IPS-NIHi11 (cell line): ENCODE measurements around the gene NUBP2.
A peak's percentile ranks its signal among the peaks of the same experiment; 100 is the strongest.

Source experiments
- DNase-seq: peaks from one replicate; pipeline ENCODE4 v3.0.0; 2012; ENCODE audit warnings: mixed read lengths, low spot score

The NUBP2 gene, protein sequence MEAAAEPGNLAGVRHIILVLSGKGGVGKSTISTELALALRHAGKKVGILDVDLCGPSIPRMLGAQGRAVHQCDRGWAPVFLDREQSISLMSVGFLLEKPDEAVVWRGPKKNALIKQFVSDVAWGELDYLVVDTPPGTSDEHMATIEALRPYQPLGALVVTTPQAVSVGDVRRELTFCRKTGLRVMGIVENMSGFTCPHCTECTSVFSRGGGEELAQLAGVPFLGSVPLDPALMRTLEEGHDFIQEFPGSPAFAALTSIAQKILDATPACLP

DNA sequence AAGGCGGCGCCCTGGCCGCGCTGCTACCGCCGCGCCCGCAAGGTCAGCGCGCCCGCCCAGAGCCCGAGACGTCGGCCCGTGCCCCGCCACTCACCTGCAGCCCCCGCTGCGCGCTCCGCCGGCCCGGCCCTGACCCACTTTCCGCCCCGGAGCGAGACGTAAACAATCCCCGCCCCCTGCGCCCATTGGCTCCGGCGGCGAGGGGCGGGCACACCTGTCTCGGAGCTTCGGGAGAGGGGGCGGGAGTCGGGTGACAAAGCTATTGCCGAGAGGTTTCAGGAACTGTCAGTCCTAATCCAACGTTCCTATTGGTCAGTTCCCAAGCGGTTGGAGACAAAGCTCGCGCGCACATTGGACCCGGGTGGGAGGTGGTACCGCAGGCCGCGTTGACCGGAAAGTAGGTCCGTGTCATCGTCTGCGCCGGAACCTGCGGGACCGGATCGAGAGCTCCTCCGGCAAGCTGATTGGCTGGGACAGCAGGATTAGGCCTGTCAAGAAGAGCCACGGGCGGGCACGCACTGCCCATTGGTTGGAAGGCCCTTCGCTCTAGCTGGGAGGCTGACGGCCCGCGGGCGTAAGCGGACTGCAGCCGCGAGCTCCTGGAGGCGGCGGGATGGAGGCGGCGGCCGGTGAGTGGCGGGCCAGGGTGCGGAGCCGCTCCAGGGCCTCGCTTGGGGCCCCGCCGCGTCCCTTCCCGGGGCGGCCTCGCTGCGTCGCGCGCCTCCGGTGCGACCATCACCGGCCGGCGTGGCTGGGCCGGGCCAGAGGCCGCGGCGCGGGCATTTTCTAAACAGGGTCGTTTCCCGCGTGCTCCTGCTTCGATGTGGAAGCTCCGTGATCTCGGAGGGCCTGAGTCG is at the start of gene NUBP2, which contains the start of gene SPSB3:
Gene NUBP2, plus strand, starts transcription at position 553 of the 857 bp plus-strand sequence. Its CDS starts 61 bp downstream, at position 614.
Gene SPSB3, minus strand, starts transcription at position 164 of the 857 bp plus-strand sequence. CDS start 1,088 bp downstream, outside the sequence.
- DNase-seq, result peak; percentile 97

DNA sequence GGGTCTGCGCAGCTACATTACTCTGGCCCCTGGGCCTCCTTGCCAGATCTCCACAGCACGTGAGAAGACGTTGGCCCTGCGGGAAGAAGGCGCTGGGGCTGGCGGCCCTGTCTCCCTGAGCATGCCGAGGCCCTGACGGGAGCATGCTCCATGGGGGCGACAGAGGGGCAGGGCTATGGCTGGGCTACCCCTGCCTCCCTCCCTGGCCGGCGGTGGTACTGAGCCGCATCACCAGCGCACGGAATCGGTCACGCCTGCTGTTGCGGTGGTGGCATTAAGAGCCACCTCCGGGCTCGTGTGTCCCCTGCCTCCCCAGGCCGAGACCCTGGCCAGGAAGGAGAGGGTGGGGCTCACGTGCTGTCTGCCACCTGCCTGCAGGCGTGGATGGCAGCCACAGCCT is 48.6 kb upstream of the NUBP2 start:
- DNase-seq, result peak; percentile 16

DNA sequence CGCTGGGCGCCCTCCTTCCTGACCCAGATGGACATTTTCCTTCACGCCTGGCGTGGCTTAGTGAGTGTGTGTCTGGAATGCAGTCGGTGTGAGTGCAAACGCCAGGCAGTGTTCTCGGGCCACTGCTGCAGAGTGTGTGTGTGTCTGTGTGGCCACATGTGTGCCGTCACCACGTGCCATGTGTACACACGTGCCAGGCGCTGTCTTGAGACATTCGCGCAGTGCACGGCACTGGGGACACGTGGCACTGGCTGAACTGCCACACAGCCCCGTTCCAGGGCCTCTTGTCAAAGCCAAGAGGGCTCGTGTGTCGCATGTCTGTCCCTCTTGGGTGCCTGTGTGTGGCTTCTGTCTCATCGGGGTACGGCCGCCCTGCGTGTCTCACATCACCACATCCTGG is 47.9 kb upstream of the NUBP2 start:
- DNase-seq, result no peak

DNA sequence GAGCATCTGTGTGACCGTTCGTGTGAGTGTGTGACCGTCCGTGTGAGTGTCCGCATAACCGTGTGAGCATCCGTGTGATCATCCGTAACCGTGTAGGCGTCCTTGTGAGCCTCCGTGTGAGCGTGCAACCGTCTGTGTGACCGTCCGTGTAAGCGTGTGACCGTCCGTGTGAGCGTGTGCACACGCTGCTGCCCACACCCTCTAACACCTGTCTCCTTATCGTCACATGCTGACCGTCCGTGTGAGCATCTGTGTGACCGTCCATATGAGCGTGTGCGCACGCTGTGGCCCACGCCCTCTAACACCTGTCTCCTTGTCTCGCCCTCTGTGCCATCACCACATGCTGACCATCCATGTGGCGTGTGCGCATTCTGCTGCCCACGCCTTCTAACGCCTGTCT is 42.5 kb upstream of the NUBP2 start:
- no peak for DNase-seq

DNA sequence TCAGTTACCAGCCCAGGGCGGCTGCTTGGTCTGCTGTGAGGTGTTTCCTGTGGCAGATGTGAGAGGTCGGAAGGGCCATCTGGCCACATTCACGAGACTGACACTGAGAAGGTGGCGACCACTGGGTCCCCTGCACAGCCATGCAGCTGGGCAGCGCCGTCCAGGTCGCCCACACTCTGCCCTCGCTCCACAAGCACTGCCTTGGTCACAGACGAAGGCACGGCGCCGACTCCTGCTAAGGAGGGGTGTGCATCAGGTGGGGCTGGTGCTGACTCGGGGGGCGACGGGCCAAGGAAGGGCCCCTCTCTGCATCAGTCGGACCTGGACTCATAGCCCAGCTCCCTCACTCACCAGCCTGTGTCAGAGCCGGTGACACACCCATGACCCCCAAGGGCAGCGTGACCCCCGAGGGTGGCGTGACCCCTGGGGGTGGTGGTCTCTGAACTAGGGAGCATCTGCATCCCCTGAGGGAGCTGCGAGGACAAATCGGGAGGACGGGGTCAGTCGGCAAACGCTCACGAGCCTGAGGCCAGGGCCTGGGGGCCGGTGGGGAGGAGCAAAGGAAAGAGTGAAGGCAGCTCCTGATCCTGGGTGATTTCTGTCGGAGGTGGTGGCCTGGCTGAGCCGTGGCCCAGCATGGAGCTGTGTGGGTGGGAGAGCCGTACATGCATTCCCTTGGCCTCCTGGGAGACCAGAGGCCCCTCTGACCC is 41.8 kb upstream of the NUBP2 start:
- no peak for DNase-seq

DNA sequence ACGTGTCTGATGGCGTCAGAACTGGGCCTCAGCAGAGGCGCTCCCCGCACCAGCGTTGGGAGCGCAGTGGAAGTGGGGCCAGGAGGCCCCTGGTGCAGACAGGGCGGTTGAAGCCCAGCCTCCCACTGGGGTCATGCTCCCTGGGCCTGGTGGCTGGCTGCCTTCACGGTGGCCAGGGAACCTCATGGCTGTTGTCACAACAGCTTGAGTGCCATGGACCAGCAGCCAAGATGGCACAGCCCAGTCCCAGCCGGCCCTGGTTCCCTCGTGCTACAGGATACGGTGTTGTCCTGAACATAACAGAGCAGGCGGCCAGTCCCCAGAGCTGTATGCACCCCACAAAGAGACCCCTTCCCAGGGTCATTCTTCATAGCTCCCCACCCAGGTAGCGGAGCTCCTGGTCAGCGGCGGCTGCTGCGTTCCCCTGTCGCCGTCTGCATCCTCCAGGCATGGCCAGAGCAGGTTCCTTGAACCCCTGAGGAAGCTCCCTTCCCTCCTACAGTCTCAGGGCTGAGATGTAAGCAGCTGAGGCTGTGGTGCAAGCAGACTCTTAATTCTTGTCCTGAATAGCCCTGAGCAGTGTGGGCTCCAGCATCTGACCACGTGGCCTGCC is 41.1 kb upstream of the NUBP2 start:
- DNase-seq, result no peak

DNA sequence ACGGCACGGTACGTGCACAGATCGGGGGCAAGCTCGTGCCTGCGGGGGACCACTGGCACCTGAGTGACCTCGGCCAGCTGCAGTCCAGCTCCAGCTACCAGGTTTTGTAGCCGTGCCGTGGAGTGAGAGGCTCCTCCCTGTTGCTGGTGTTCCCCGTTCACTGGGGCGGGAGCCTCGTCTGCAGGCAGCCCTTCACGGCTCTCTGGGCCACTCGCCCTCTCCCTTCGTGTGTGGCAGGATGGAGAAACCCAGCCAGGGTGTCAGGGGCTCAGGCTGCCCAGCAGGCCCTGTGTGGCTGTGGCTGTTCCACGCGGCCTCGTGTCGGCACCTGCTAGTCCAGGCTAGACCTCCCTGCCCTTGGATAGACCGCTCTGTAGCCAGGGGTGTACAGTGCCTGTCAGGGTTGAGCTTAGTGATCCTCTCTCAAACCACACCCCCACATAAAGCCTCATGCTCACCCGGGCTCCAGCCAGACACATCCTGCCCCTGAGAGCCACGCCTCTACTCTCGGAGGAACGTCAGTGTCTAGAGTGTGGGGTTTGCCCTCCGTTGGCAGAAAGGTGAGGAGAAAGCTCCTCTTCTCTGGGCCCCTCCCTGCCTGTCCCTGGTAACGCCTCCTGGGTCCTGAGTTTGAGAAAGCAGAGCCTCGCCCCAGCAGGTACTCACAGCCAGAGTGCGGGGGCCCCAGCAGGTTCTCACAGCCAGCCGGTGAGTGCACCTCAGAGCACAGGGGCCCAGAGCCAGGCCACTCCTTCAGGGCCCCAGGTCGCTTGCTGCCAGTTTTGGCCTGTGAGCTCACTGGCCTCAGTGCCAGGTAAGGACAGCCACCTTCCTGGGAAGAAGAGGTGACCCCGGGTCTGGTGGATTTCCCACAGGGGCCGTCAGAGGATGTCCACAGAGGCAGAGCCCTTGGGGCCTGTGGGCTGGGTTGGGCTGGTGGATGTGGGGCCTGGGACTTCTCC is 39.1 kb upstream of the NUBP2 start:
- peak; percentile 10 for DNase-seq

DNA sequence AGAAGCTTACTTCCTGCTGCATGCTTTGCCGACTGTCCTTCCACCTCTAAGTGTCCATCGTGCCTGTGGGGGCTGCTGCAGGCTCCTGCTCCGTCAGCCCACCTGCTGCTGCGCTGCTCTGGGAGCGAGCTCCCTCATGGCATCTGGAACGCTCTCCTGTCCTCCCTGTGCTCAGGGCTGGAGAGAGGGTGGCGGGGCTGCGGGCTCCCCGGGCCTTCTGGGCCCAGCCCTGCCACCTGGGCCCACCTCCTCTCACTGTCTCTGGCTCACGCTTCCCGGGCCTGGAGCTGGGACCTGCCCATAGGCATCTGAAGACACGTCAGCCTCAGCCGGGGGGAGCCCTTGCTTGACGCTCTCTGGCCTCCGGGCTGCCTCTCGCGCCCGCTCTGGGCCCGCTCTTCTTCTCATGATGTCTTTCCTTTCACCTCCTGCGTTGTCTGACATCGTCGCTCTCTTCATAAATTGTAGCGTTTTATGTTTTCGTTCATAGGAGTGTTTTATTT is 38.4 kb upstream of the NUBP2 start:
- peak; percentile 37 for DNase-seq

DNA sequence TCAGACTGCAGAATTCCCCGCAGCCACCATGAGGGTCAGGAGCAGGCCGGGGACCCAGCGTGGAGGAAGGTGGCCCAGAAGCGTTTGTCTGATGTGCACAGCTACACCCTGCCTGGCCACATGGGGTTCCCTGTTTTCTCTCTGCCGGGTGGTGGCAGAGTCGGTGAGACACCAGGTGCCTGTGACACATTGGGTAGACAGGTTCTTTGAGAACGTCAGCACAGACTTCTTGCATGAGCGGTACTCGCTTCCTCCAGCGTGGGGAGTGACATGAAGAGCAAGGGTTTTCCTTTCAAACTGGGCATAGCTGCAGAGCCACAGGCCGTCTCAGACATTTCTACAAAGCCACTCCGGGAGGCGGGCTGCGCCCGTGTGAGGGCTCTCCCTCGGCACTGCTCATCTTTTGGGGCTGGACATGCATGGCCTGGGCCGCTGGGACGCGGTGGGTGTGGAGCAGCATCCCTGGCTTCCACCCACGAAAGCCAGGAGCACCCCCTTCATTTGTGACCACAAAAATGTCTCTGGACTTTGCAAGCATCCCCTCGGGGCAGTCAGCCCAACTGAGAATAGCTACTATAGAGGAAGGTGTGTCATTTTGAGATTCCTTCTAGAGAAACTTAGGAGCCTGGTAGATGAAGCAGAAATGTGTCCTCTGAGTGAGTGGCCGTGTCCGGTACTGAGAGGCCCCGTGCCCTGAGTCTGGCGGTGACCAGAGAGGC is 37.4 kb upstream of the NUBP2 start:
- peak; percentile 12 for DNase-seq

DNA sequence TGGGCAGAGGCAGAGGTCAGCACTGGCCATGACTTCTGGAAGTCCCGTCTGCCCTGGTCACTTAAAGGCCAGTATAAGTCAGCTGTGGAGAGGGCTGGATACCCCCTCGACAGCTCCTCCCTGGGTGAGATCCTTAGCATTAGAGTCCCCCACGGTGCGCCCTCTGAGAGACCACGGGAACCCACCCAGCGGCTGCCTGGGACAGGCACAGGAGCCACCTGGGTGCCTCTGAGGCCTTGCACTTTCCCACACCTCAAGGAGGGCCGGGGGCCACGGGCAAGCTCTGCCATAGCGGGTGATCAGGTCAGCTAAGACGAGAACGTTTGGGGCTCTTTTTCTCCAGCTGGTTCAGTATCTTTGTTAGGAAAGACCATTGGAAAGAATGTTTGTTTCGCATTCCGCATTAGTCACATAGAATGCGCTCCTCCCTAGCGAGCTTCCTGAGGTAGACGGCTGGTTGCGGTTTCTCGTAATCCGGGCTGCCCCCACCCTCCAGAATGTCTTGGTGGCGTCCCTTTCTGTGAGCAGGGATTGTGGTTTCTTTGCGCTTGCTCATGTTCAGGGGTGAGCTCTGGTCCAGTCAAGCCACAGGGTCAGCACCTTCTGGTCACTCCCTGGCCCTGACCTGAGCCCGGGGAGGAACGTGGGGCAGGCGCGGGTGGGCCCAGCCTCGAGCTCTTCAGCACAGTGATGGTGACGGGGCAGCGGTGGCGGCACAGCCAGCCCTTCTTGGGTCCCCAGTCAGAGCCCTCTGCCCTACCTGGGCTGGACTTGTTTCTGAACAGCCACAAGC is 36.7 kb upstream of the NUBP2 start:
- DNase-seq, result peak; percentile 21

DNA sequence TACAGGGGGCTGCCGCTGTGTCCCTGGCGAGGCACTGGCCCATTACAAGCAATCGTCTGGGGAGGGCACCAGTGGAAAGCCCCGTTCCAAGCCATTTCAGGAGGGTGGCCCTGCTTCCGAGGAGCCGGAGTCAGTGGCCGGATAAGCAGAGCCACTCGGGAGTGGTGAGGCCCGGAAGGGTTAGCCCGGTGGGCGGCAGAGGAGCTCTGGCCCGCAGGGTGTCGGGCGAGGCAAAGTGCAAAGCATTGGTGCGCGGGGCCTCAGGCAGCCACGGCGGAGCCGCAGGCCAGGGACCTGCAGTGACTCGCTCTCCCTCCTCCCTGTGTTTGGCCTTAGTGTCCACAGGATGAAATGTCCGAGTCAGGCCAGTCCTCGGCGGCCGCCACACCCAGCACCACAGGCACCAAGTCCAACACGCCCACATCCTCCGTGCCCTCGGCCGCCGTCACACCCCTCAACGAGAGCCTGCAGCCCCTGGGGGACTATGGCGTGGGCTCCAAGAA is 36.0 kb upstream of the NUBP2 start:
- peak; percentile 12 for DNase-seq

DNA sequence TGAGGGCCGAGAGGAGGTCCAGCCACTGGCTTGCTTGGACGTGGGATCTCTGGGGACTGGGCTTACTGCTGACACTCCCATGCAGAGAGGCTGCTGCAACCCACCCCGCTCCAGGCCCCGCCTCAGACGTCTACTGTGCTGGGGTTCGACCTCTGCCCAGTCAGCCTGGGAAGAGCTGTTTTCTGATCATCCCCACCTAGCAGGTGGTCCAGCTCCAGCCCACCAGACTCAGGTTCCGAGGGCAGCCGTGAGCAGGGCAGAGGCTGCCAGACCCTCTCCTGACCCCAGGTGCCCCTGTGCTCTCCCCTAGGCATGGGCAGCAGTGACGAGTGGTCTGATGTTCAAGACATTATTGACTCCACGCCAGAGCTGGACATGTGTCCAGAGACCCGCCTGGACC is 34.8 kb upstream of the NUBP2 start:
- DNase-seq, result no peak

DNA sequence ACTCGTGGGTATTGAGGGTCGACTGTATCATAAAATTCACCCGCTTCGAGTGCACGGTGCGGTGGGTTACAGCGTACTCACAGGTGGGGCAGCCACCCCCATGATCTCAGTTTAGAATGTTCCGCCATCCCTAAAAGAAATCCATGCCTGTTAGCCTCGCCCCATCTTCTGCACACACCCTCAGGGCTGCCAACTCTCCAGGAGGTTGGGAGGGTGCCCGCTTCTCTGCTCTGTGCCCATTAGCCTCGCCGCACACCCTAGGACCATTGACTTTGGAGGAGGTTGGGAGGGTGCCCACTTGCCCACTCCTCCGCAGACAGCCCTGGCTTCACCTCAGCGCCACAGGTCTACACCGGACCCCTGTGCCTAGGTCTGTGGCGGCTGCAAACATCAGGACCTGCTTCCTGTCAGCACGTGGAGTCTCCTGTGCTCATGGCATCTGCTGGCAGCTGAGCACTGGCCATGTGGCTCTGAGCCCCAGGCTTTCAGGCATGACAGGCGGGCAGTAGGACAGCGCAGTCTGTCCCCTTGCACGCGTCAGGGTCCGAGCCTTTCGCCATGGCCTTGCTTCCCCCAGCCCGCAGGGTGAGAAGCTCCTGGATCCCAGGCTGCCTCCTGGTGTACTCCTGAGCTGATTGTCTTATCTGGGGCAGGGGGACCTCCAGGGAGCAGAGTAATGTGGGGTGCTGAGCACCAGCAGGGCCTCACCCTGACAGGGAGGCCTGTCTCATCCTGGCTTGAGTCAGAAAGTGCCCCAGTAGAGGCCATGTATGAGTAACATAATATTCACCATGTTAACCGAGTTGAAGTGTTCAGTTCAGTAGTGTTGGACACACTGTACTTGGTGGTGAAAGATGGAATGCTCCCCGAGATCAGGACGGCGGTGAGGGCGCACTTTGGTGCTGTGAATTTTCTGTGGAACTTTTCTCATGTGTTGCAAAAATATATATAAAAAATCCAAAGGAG is 33.3 kb upstream of the NUBP2 start:
- no peak for DNase-seq

DNA sequence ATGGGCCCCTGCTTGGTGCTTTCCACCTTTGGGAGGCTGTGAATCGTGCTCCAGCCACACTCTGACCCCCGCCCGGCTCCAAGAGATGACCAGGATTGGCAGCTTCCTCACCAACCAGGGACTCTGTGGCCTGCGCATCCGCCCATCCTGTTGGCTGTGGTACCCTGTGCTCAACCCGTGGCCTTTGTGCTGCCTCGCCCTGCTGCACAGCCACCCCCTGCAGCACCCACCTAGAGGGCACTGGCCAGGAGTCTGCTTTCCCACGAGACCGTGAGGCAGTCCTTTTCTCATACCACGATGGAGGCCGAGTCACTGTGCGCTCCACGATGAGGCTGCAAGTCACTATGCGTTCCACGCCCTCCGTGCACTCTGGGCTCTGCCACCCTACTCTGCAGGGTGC is 30.8 kb upstream of the NUBP2 start:
- no peak for DNase-seq

DNA sequence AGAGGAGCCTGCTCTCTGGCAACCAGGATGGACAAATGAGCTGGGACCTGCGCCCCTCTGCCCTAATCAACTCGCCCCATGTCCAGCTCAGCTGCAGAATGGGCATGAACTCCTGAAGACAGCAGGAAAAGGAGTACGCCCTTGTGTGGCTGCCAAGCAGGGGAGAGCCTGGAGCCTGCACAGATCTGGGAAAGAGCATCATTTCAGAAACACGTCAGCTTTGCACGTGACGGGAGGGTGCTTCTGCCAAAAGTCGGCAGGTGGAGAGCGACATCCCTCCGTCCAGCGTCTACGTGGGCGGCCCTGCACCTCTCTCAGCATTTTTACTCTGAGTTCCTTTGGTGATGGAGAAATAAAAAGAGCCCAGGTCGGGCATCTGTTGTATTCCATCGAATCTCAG is 29.9 kb upstream of the NUBP2 start:
- no peak for DNase-seq

DNA sequence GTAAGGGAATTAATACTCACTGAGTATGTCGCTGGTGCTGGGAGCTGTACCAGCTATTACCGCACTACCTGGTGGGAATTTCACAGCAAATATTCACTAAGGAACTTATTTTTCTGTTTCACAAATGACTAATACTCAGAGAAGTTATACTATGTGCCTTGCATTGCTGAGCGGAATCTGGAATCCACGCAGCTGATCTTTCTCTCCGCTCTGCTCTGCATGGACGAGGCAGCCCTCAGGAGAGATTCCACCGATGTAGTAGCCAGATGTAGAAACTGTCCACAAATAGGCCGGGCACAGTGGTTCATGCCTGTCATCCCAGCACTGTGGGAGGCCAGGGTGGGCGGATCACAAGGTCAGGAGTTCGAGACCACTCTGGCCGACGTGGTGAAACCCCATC is 28.6 kb upstream of the NUBP2 start:
- no peak for DNase-seq

DNA sequence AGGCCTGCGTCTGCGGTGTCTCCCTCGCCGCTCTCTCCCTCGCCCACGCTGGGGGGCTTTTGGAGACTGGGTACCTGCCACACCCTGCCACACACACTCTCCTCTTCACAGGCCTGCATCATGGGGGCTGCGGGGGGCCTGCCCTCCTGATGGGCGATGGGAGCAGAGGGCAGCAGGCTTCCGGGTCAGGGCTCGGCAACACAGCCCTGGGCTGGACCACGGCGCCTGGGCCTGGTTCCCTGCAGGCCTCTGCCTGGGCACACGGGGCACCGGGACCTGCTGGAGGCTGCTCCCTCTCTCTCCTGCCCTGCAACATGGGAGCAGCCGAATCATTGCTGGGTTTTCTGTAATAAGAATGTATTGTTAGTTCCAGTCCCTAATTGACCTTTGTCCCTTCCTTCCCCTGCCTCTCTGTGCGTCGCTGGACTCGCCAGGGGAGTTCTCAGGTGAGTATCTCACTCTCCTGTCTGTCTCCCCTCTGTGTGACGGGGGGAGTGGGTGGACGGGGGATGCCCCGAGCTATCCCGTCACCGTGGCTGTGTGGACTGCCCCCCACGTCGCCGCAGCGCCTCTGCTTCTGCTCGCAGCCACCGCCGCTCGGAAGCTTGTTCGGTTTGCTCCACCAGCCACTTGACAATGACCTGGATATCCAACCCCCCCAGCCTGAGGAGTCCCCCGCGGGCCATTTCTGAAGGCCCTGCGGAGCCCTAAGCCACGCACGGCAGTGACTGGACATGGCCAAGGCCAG is 24.9 kb upstream of the NUBP2 start:
- DNase-seq, result no peak
